IMR-90 (cell line): ENCODE measurements around the gene TTC3.

ENCODE experiments used
- BHLHE40 ChIP-seq: fragments of 150-350 bp; IDR thresholded peaks from 2 replicates; pipeline ENCODE4 v1.6.1; 2016; ENCODE audit warnings: mild to moderate bottlenecking, low read depth, low read length
- CHD1 ChIP-seq: IDR thresholded peaks from 2 replicates; pipeline ENCODE4 v1.6.1; 2012; ENCODE audit warnings: low read depth, low read length, improper control_type of control experiment
- CTCF ChIP-seq: conservative IDR thresholded peaks from 2 replicates; pipeline ENCODE4 v1.5.1; 2012; ENCODE audit warnings: mild to moderate bottlenecking, low read depth, low read length, improper control_type of control experiment
- POLR2A ChIP-seq: IDR thresholded peaks from 2 replicates; pipeline ENCODE4 v1.6.1; 2012; ENCODE audit warnings: mild to moderate bottlenecking, low read depth, low read length
- USF2 ChIP-seq: fragments of 150-350 bp; IDR thresholded peaks from 2 replicates; pipeline ENCODE4 v1.6.1; 2017; ENCODE audit warnings: mild to moderate bottlenecking, antibody characterized with exemption, low read length, low read depth

DNA sequence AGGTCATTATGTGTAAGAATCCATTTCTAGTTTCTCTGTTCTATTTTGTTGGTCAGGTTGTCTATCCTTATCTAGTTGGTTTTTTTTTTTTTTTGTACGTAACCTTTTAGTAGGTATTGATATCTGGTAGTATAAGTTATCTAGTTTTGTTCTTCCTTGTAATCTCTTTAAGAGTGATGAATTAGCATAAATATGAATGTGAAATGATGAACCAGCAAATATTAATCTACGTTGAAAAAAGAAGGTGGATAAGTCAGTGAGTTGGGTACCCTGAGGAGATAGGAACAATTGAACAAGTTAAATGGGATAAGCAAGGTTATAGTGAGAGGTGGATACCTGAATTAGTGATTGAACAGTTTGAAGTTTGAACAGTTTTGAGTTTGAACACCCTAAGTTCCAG, 33.9 kb downstream of the TTC3 start:
- TF ChIP-seq CTCF (no peak), BHLHE40 (no peak), USF2 (no peak), CHD1 (no peak), POLR2A (no peak)
